HG03159 (cell line): ENCODE measurements around the gene TIMM22.

Source experiments
- ATAC-seq: cut with Tn5 transposase; IDR thresholded peaks from one replicate; pipeline ENCODE4 v1.9.1; 2021; ENCODE audit warnings: mild to moderate bottlenecking, moderate library complexity; ENCODE audit not compliant: unreplicated experiment

TIMM22 gene

GRCh38 chr17:1001640-1002411, 4.9 kb downstream of the TIMM22 start:
- no peak for ATAC-seq

GRCh38 chr17:1002412-1002753, 5.5 kb downstream of the TIMM22 start:
- no peak for ATAC-seq

GRCh38 chr17:1002771-1003555, 6.0 kb downstream of the TIMM22 start:
- no peak for ATAC-seq

- ATAC-seq = no peak
Observed at GRCh38 chr17:1003633-1003971, 6.7 kb downstream of the TIMM22 start.

GRCh38 chr17:1003972-1004768, 7.2 kb downstream of the TIMM22 start:
- no peak for ATAC-seq

- ATAC-seq = no peak
Observed at GRCh38 chr17:1004769-1005295, 7.9 kb downstream of the TIMM22 start.

GRCh38 chr17:1005361-1005946, 8.5 kb downstream of the TIMM22 start:
- no peak for ATAC-seq

- ATAC-seq = no peak
Observed at GRCh38 chr17:1006054-1006453, 9.1 kb downstream of the TIMM22 start.

GRCh38 chr17:1007310-1008007, 10.5 kb downstream of the TIMM22 start:
- ATAC-seq = no peak

- ATAC-seq = no peak
Observed at GRCh38 chr17:1008008-1008761, 11.3 kb downstream of the TIMM22 start.

GRCh38 chr17:1009229-1010085, 12.5 kb downstream of the TIMM22 start:
- no peak for ATAC-seq

GRCh38 chr17:1010086-1010450, 13.1 kb downstream of the TIMM22 start:
- no peak for ATAC-seq

- ATAC-seq = no peak
Observed at GRCh38 chr17:1010586-1010985, 13.7 kb downstream of the TIMM22 start.

- ATAC-seq = no peak
Observed at GRCh38 chr17:1011138-1011537, 14.2 kb downstream of the TIMM22 start.

- ATAC-seq = no peak
Observed at GRCh38 chr17:1011760-1012735, 15.1 kb downstream of the TIMM22 start.

- no peak for ATAC-seq
Observed at GRCh38 chr17:1012823-1013728, 16.1 kb downstream of the TIMM22 start.

- ATAC-seq = no peak
Observed at GRCh38 chr17:1013729-1014090, 16.8 kb downstream of the TIMM22 start.
